Renal pelvis (tissue), 4 donors: Measurements from ENCODE around the gene ELL. TPM values are rescaled to one million over a fixed set of nuclear protein-coding genes. Genes with fewer than 3 reads are reported as not detected.

Source experiments
- DNase-seq: peaks from one replicate; pipeline ENCODE4 v3.0.0-alpha.2; 2013
- polyA plus RNA-seq, 3 donors: library from polyadenylated mRNA; unstranded; fragments of 120-200 nt; gene quantifications; one replicate each; pipeline ENCODE4 v1.2.1, GENCODE V29; 2013; ENCODE audit not compliant: insufficient read length in 3 of 3

ELL gene
- polyA plus RNA-seq, 3 donors = 9.9 to 12.2 (median 12.0) TPM

DNA sequence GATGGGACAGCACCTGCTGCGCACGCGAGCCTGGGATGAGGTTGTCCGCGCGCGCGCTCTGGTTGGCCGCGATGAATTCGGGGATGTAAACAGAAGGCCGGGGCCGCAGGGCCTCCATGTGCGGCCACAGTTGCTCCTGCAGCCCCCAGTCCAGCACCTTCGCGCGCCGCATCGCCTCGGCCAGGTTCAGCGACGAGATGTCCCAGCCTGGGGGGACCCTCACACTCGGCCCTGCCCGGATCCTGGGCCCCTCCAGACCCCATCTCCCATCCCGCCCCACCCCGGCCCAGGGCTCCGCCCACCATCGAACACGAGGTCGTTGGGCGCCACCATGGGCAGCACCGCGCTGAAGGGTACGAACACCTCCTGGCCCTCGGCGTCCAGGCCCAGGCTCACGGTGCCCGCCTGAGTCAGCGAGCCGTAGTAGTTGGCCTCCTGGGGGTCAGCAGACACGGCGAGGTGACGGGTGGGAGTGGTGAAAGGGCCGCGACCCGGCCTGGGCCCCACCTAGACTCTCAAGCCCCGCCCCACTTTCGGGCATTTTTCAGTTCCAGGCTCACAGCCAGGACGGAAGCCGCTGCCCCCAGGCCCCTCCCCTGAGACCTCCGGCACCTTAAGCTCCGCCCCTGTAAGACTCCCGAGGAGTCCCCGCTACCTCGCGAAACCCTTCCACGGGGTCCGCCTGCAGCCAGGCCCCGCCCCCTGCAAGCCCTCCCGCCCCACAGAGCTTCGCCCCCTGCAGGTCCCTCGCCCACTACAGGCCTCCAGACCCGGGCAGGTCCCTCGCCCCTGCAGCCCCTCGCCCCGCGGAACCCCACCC, 85.0 kb downstream of the ELL start:
- DNase-seq = peak; percentile 90

GRCh38 chr19:18435842-18436670, 85.8 kb downstream of the ELL start:
- no peak for DNase-seq

DNA sequence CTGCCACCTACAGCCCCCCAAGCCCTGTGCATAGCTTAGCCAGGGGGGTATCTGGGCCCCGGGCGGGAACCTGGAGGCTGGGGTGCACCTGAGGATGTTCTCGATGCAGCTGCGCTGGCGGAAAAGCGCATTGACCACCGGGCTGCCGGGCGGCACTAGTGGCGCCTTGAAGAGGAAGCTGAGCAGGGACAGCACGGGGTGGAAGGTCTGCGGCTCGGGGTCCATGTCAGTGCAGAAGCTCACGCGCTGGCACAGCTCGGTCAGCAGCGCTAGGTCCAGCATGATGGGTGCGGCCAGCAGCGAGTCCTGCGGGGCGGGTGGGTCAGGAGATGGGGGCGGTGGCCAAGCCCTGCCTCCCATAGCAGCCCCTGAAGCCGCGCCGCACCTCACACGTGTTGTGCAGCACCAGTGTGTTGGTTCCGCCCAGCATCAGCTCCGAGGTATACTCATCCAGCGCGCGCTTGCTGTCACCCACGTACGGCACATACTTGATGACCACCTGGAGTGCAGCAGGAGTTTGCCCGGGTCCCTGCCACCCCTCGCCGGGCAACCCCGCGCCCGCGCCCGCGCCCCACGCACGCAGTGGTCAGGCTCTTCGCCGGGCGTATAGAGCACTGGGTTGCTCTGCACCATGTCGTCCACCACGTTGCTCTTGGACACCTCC, 86.6 kb downstream of the ELL start:
- no peak for DNase-seq

DNA sequence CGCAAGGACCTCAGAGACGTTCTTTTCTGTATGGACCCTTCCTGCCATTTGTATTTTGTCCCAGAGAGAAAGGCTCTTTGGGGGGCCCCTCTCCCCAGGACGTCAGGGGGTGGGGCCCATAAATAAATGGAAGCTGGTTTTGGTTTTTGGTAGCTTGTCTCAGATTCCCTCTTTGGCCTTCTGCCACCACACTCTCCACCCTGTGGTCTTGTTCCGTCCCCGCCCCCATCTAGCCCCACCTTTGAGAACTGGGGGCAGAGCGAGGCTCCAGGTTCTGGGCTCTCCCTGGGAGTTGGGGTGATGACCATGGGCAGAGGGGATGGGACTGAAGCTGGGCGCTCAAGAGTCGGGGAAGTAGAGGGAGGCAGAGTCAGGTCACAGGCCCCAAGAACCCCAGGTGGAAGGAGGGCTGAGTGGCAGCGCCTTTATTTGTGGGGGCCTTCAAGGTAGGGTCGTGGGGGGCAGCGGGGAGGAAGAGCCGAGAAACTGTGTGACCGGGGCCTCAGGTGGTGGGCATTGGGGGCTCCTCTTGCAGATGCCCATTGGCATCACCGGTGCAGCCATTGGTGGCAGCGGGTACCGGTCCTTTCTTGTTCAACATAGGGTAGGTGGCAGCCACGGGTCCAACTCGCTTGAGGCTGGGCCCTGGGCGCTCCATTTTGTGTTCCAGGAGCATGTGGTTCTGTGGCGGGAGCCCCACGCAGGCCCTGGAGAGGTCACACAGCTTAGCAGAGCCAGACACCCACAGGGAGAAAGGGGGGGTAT, 87.3 kb downstream of the ELL start:
- no peak for DNase-seq

DNA sequence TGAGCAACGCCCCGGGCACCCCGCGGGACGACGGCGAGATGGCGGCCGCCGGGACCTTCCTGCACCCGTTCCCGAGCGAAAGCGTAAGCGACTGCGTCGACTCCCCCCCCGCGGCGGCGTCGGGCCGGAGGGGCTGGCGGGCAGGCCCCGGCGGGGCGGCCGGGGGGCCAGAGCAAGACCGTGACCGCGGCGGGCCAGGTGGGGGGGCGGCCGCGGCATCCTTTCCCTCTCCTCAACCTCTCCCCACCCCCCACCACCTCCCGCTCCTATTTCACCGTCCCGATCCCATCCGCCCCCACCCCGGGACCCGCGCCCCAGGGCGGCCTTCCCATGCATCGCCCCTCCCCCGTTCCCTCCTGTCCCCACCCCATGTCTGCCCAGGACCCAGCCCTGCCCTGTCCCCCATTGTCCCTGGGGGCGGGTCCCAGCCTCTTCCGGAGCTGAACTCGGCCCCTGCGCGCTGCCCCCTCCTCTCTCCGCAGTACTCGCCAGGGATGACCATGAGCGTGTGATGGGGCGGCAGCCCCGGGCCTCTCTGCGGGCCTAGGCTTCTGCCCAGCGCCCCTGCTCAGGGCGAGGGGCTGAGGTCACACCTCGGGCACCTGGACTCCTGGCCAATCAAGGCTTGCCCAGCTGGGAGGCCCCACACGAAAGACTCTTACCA, 88.0 kb downstream of the ELL start:
- DNase-seq = no peak

GRCh38 chr19:18433015-18433691, 88.7 kb downstream of the ELL start:
- no peak for DNase-seq

- no peak for DNase-seq
Observed at GRCh38 chr19:18432275-18433014, 89.4 kb downstream of the ELL start.

DNA sequence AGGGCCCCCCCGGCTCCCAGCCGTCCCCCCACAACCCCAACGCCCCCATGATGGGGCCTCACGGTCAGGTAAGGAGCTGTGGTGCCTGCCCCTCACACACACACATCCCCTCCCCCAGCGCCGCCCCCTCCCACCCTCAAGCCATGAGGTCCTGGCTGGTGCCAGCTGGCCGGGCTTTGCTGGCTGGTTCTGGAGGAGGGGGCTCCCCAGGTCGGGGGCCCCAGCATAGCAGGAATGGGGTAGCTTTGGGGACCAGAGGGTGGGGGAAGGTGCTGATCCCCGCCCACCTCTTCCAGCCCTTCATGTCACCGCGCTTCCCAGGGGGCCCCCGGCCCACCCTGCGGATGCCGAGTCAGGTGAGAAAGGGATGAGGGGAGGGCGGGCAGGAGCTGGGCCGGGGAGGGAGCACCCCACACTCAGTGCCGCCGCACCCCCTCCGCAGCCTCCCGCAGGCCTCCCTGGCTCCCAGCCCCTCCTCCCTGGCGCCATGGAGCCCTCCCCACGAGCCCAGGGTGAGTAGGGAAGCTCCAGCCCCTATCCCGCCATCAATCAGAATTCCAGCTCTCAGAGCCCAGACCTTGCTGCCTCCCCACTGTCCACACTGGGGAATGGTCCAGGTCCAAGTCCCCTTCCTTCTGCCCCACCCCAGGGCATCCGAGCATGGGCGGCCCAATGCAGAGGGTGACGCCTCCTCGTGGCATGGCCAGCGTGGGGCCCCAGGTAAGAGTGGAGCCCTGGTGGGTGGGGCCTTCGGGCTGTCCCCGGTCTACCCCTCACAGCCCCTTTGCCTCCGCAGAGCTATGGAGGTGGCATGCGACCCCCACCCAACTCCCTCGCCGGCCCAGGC, 90.3 kb downstream of the ELL start:
- no peak for DNase-seq

DNA sequence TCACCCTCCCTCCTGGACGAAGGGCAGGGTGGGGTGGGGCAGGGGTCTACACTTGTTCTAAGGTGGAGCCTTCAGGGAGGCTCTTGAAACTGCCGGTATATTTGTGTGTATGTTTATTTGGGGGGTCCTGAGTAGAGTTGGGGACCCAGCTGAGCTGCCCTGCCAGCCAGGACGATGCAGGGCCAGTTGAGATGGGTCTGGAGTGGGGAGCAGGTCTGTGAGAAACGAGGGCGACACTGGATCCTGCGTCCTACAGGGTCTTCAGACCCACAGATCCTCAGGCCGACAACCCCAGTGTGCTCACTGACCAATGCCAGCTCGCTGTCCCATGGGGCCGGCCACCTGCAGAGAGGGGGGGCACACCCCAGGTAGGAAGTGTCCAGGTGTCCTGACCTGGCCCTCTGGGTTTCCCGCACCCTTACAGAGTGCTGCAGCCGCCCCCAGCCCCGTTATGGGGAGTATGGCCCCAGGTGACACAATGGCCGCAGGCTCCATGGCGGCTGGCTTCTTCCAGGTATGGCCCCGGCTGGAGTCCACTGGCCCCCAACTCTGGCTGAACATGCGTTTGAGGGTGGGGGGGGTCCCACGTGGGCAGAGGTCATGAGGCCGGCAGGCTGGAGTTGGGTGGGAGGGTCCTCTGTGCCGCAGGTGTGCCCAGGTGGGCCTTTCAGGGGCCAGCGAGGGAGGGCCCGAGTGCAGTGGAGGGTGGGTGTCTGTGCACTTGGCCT, 91.3 kb downstream of the ELL start:
- DNase-seq = no peak

DNA sequence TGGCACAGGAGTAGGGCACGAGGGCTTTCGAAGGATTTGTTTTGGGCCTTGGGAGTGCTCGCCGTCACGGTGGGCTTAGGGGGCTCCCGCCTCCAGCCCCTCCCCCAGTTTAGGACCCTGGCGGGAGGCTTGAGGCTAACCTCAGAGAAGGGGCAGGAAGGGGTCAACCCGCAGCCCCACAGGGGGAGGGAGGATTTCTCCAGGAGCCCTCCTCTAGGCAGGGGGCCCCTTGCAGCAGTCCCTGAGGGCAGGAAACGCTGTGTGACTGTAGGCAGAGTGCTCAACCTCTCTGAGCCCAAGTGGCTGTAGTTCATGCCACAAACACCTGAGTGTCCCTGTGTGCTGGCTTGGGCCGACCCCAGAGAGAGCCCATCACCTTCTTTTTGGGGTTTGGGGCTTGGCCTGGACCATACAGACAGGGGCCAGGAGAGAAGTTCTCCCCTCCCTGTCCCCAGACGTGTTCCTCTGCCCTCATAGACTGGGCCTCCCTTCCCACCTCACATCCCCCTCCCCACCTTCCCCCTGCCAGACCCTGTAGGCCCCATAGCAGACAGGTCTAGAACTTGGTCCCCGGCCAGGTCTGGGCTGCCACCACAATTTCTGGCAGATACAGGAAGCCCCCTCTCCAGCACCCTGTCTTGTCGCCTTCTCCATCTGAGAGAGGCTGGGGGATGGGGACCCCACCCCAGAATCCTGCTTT, 92.0 kb downstream of the ELL start:
- DNase-seq = no peak

DNA sequence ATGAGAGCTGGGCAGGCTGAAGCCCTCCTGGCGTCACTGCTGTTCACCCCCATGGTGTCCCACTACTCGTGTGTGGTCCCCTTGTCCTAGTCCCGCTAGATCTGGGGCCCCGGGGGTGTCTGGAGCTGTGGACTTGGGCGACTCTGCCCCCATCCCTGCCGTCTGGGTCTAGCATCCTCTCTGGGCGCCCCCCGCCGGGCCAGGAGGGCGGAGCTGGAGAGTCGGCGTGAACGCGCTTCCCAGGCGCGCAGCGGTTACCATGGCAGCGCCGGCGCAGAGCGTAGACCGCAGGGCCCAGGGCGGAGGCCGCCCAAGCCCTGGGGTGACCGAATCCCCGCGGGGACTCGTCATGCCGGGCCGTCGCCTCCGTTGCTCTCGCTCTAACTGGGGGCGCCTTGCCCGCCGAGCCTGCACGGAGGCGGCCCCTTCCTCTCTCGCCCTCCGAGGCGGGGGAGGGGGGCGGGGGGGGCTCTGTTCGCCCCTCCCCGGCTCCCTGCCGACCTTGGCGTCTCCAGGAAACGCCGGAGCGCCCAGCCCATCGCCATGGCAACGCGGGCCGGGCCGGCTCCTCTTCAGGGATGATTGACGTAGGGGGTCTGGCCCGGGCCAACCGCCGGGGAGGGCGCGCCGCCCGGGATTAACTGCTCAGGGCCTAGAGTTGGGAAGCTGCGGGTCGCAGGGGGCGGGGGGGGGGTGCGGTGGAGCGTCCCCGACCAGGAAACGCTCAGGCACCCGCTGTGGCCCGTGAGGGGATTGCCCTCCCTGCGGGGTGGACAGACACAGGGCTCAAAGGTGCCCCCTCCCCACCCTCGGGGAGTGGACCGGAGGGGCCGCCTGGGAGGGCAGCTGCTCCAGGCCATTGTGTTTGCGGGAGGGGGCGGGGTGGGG, 92.8 kb downstream of the ELL start:
- DNase-seq = no peak

DNA sequence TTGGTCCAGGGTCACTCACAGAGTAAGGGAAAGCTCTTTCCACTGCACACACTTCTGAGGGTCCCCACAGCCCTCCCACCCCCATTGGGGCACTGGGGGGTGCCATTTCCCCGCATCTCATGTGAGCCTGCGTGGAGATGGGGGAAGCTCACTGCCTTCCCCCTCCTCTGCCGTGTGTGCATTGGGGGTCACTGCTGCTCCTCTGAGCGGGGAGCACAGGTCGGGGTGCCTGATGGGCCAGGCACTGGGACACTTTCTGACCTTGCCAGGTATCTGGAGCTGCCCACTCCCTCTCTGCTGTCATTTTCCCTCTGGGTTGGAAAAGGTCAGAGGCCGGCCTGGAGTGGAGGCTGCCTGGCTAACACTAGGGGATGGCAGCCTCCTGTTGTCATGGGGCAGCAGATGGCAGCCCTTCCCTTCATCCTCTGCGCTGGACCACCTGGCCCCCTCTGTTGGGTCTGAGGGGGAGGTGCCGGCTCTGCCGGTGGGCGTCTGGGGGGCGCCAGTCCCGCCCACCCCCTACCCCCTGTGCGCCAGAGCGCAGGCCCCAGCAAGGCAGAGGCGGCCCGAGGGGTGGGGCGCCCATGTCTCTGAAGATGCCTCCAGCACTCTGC, 93.6 kb downstream of the ELL start:
- DNase-seq = no peak

- no peak for DNase-seq
Observed at GRCh38 chr19:18427743-18428113, 94.1 kb downstream of the ELL start.

- no peak for DNase-seq
Observed at GRCh38 chr19:18427080-18427742, 94.7 kb downstream of the ELL start.

- no peak for DNase-seq
Observed at GRCh38 chr19:18426416-18426767, 95.5 kb downstream of the ELL start.
